Stomach (tissue), 9 donors: ENCODE data around the gene CFAP54. TPM values are rescaled to one million over a fixed set of nuclear protein-coding genes. Genes with fewer than 3 reads are reported as not detected.

Experiments
- DNase-seq, 2 donors: peaks; one replicate each; pipeline versions ENCODE4 v3.0.0 to v3.0.0-alpha.2; 2013 to 2019
- H3K27ac ChIP-seq, 5 donors: fragments of 200-600 bp in 4 of 5; sonication (generic) in 4 of 5; one replicate each; pipeline ENCODE4 v1.5.1; 2013 to 2019; ENCODE audit warnings: mild to moderate bottlenecking in 1 of 5, moderate library complexity in 1 of 5
- H3K27me3 ChIP-seq, 3 donors: fragments of 200-600 bp; sonication (generic); one replicate each; pipeline ENCODE4 v1.5.1; 2017 to 2019; ENCODE audit warnings: mixed run types in 1 of 3
- H3K36me3 ChIP-seq, 4 donors: fragments of 200-600 bp; sonication (generic); 1 replicate in 3 of 4; 2 replicates in 1 of 4; pipeline ENCODE4 v1.5.1; 2016 to 2019
- H3K4me1 ChIP-seq, 4 donors: fragments of 200-600 bp; sonication (generic); one replicate each; pipeline ENCODE4 v1.5.1; 2016 to 2019
- H3K4me3 ChIP-seq, 4 donors: fragments of 200-600 bp; sonication (generic) in 3 of 4; one replicate each; pipeline ENCODE4 v1.5.1; 2016 to 2019; ENCODE audit warnings: mild to moderate bottlenecking in 1 of 4
- H3K9me3 ChIP-seq, 4 donors: fragments of 200-600 bp; sonication (generic); one replicate each; pipeline ENCODE4 v1.5.1; 2016 to 2019
- EP300 ChIP-seq: sonication (generic); formaldehyde crosslinking; IDR thresholded peaks from one replicate; pipeline ENCODE4 v1.6.1; 2017; ENCODE audit warnings: antibody characterized with exemption
- POLR2A ChIP-seq, 4 donors: fragments of 450-650 bp; IDR thresholded peaks; one replicate each; pipeline ENCODE4 v1.6.1; 2016; ENCODE audit warnings: antibody characterized with exemption in 4 of 4, control low read depth in 2 of 4, mild to moderate bottlenecking in 1 of 4, moderate library complexity in 1 of 4
- POLR2AphosphoS5 ChIP-seq, 3 donors: sonication (generic); formaldehyde crosslinking; IDR thresholded peaks; one replicate each; pipeline ENCODE4 v1.6.1; 2016; ENCODE audit warnings: antibody characterized with exemption in 3 of 3
- WGBS, 5 donors: extraction: QIAGEN DNeasy Blood & Tissue Kit in 3 of 5; methylation state at CpG; one replicate each; pipeline versions ENCODE4 v1.1.5 to v1.1.7; 2013 to 2018; 5-methylcytosine and 5-hydroxymethylcytosine counted together
- intact Hi-C: fragments of 100-400 bp; cut with DNase I; formaldehyde crosslinking; loops from one replicate; pipeline ENCODE4 v1.15.1; 2023; ENCODE audit warnings: low total_unique reads
- polyA plus RNA-seq, 3 donors: library from polyadenylated mRNA; stranded (reverse); fragments of 200-250 nt; gene quantifications; one replicate each; pipeline ENCODE4 v1.2.3, GENCODE V29; 2013
- total RNA-seq, 5 donors: library from RNA; depleted of rRNA; stranded (reverse); fragments of >200 nt; gene quantifications; one replicate each; pipeline versions ENCODE4 v1.1.0 to v1.2.3, GENCODE V29; 2014 to 2016
- TF ChIP-seq, protein P1 (sequence below), 7 experiments: fragments of 450-650 bp in 4 of 7; fragments of 200-600 bp in 3 of 7; sonication (generic) in 3 of 7; IDR thresholded peaks; one replicate each; pipeline ENCODE4 v1.5.1; 2016 to 2019; ENCODE audit warnings: antibody characterized with exemption in 7 of 7, control low read depth in 2 of 7, mild to moderate bottlenecking in 1 of 7
- donor health status: healthy with polysubstance abuse.
- donor health status: Bipolar disorder and iron deficiency.
- donor health status: healthy.

The CFAP54 gene
- total and polyA plus RNA-seq, 8 donors, result 0.08 to 36.6 (median 3.0) TPM; not detected in 2

- H3K27me3 ChIP-seq, result no peaks in the 10 kb centered on the region
- H3K4me3 ChIP-seq, result no peak overlapping the region
- H3K36me3 ChIP-seq, result no peaks in the 10 kb centered on the region
- intact Hi-C loops, result no loop called here
- H3K27ac ChIP-seq, result no peak overlapping the region
- TF ChIP-seq EP300 (no peak), POLR2AphosphoS5 (IDR thresholded peaks at IDR 0.05) (no peak), POLR2A (IDR thresholded peaks at IDR 0.05) (no peak)
- TF ChIP-seq, protein P1, sequence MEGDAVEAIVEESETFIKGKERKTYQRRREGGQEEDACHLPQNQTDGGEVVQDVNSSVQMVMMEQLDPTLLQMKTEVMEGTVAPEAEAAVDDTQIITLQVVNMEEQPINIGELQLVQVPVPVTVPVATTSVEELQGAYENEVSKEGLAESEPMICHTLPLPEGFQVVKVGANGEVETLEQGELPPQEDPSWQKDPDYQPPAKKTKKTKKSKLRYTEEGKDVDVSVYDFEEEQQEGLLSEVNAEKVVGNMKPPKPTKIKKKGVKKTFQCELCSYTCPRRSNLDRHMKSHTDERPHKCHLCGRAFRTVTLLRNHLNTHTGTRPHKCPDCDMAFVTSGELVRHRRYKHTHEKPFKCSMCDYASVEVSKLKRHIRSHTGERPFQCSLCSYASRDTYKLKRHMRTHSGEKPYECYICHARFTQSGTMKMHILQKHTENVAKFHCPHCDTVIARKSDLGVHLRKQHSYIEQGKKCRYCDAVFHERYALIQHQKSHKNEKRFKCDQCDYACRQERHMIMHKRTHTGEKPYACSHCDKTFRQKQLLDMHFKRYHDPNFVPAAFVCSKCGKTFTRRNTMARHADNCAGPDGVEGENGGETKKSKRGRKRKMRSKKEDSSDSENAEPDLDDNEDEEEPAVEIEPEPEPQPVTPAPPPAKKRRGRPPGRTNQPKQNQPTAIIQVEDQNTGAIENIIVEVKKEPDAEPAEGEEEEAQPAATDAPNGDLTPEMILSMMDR (IDR thresholded peaks at IDR 0.05), result no peak
- H3K4me1 ChIP-seq, result no peaks in the 10 kb centered on the region
- H3K9me3 ChIP-seq, result no peaks in the 10 kb centered on the region
- no peak for DNase-seq
These were observed 133.8 kb downstream of the CFAP54 start for GRCh38 chr12:96623155-96623554.

DNA sequence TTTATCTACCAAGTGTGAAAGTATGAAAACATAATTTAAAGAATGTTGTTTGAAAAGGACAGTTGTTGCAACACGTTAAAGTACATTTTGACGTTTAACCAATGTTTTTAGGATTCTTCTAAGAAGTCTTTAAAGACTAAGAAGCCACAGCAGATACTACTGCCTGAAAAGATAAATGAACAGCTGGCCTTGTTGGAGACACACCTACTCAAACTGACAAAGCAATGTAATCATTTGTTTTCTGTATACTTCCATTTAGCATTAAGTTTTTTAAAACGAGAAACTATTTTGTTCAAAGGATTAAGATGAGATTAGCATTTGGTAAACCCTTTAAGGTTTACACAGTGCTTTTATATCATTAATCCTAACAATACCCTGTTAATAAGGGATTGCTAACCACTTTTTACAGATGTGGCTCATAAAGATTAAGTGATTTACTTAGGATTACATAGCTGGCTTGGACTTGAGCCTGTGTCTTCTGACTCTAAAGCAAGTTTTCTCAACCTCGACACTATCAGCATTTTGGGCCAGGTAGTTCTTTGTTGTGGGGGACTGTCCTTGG, 134.4 kb downstream of the CFAP54 start:
- H3K4me3 ChIP-seq, result no peak overlapping the region
- H3K4me1 ChIP-seq, result no peaks in the 10 kb centered on the region
- no peaks in the 10 kb centered on the region for H3K9me3 ChIP-seq
- no peaks in the 10 kb centered on the region for H3K36me3 ChIP-seq
- WGBS, 5 donors, result 44 to 50% (median 47%) methylated on average over 4 of the region's 4 CpGs
- H3K27me3 ChIP-seq, result no peaks in the 10 kb centered on the region
- intact Hi-C loops, result no loop called here
- TF ChIP-seq EP300, result no peak
- TF ChIP-seq, protein P1 (IDR thresholded peaks at IDR 0.05), result no peak
- TF ChIP-seq POLR2A (IDR thresholded peaks at IDR 0.05), result no peak
- no peak for TF ChIP-seq POLR2AphosphoS5 (IDR thresholded peaks at IDR 0.05)
- no peak for DNase-seq
- H3K27ac ChIP-seq, result no peak overlapping the region

GRCh38 chr12:96635844-96636243, 146.5 kb downstream of the CFAP54 start:
- H3K27ac ChIP-seq, result no peak overlapping the region
- WGBS, 5 donors, result 50 to 61% (median 59%) methylated on average over 3 of the region's 3 CpGs
- no peak for TF ChIP-seq POLR2A (IDR thresholded peaks at IDR 0.05)
- TF ChIP-seq, protein P1 (IDR thresholded peaks at IDR 0.05), result no peak
- no peak for TF ChIP-seq EP300
- TF ChIP-seq POLR2AphosphoS5 (IDR thresholded peaks at IDR 0.05), result no peak
- H3K4me3 ChIP-seq, result no peak overlapping the region
- no peaks in the 10 kb centered on the region for H3K36me3 ChIP-seq
- no peaks in the 10 kb centered on the region for H3K9me3 ChIP-seq
- no peaks in the 10 kb centered on the region for H3K27me3 ChIP-seq
- intact Hi-C loops, result no loop called here
- no peaks in the 10 kb centered on the region for H3K4me1 ChIP-seq
- no peak for DNase-seq

DNA sequence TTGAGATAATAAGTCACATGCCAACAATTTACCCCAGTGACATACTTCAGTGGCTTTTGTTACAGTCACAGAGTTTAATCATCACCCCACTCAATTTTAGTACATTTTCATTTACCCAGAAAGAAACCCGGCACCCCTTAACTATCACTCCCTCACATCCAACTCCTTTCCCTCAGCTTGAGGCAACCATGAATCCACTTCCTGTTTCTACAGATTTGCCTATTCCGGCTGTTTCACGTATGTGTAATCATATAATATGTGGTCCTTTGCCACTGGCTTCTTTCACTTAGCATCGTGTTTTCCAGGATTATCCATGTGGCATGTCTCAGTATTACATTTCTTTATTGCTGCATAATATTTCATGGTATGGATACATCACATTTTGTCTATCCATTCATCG, 147.5 kb downstream of the CFAP54 start:
- intact Hi-C loops, result no loop called here
- Histone ChIP-seq H3K36me3 (no peaks in the 10 kb centered on the region), H3K9me3 (no peaks in the 10 kb centered on the region), H3K27me3 (no peaks in the 10 kb centered on the region), H3K4me3 (no peak overlapping the region), H3K27ac (no peak overlapping the region), H3K4me1 (no peaks in the 10 kb centered on the region)
- 84 to 90% (median 89%) methylated on average over 5 of the region's 5 CpGs for WGBS, 5 donors
- no peak for DNase-seq
- TF ChIP-seq POLR2A (IDR thresholded peaks at IDR 0.05) (no peak), EP300 (no peak), POLR2AphosphoS5 (IDR thresholded peaks at IDR 0.05) (no peak)
- TF ChIP-seq, protein P1 (IDR thresholded peaks at IDR 0.05), result no peak
